Astrocyte of the cerebellum (primary cell): ENCODE measurements around the gene ARHGEF12.

Experiments
- DNase-seq: peaks from one replicate; pipeline ENCODE4 v3.0.0-alpha.2; 2011; ENCODE audit warnings: low read depth
- H3K4me3 ChIP-seq: 2 replicates; pipeline ENCODE4 v1.5.1; 2011; ENCODE audit warnings: mild to moderate bottlenecking, low read depth, low read length, moderate library complexity
- in situ Hi-C: cut with HindIII; loops from 2 replicates; pipeline ENCODE4 v1.10.0; 2017; ENCODE audit warnings: low sequenced_read_pairs
- TF ChIP-seq, protein P1 (sequence below): IDR thresholded peaks from 2 replicates; pipeline ENCODE4 v1.5.1; 2012; ENCODE audit warnings: low read length, low read depth, moderate library complexity, mild to moderate bottlenecking; ENCODE audit errors: missing control alignments

The ARHGEF12 gene

DNA sequence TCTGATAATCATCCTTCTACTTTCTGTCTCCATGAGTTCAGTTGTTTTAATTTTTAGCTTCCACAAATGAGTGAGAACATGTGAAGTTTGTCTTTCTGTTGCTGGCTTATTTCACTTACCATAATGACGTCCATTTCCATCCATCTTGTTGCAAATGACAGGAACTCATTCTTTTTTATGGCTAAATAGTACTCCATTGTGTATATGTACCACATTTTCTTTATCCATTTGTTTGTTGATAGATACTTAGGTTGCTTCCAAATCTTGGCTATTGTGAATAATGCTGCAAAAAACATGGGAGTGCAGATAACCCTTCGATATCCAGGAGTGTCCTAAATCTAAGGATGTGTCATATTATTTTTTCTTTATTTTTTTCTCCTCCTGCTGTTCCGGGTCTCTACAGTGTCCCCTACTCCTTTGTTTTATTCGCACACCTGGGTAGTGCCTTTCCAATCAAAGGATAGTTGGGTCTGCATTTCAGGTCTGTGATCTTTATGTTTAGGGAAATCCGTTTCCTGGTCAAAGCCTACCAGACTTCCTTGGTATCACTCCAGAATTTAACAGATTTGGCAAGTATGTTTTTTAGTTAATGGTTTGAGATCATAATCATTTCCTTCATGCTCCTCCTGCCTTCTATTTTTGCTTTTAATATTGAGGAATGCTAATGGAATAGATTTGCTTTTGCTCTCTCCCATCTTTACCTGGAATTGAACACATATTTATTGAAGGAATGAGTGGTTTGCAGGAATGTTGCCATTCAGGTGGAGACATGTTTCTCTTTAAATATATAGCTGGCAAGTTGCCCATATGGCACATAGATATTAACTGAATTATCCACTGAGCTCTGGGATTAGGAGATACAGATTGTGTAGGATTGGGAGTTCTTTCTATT is 53.7 kb downstream of the ARHGEF12 start:
- in situ Hi-C loops, result no loop called here
- no peak overlapping the region for H3K4me3 ChIP-seq
- TF ChIP-seq, protein P1, sequence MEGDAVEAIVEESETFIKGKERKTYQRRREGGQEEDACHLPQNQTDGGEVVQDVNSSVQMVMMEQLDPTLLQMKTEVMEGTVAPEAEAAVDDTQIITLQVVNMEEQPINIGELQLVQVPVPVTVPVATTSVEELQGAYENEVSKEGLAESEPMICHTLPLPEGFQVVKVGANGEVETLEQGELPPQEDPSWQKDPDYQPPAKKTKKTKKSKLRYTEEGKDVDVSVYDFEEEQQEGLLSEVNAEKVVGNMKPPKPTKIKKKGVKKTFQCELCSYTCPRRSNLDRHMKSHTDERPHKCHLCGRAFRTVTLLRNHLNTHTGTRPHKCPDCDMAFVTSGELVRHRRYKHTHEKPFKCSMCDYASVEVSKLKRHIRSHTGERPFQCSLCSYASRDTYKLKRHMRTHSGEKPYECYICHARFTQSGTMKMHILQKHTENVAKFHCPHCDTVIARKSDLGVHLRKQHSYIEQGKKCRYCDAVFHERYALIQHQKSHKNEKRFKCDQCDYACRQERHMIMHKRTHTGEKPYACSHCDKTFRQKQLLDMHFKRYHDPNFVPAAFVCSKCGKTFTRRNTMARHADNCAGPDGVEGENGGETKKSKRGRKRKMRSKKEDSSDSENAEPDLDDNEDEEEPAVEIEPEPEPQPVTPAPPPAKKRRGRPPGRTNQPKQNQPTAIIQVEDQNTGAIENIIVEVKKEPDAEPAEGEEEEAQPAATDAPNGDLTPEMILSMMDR, result no peak
- DNase-seq, result no peak

DNA sequence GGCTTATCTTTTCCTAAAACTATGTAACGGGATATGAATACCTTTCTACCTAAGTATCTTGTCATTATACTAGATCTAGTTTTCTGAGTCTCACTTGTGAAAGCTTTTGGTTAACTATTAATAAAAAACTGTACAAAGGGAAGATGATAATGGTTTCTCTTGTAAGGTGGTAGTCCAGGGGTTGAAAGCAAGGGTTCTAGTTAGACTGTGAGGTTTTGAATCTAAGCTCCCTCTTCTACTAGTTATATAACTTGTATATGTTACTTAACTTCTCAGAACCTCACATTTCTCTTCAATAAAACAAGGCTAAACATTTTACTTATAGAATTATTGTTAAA is 54.3 kb downstream of the ARHGEF12 start:
- TF ChIP-seq, protein P1, result no peak
- no peak for DNase-seq
- in situ Hi-C loops, result no loop called here
- no peak overlapping the region for H3K4me3 ChIP-seq

DNA sequence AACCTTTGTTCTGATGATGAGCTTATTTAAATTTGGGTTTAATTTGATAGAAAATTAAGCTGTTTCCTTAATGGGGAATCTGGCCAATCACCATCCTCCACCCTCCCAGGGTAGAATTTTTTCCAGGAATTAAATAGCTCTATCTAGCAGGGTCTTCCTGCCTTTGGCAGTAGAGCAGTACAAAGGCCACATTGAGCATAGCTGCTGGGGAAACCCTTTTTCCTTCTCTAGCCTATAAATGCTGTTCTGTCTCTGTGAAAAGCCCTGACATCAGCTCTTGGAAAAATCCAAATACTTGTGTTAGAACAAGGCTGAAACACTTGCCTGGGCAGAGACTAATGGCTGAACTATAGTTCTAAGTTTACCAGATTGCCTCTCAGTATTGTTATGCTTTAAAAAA is 55.1 kb downstream of the ARHGEF12 start:
- TF ChIP-seq, protein P1, result no peak
- no peak for DNase-seq
- no peak overlapping the region for H3K4me3 ChIP-seq
- in situ Hi-C loops, result no loop called here

DNA sequence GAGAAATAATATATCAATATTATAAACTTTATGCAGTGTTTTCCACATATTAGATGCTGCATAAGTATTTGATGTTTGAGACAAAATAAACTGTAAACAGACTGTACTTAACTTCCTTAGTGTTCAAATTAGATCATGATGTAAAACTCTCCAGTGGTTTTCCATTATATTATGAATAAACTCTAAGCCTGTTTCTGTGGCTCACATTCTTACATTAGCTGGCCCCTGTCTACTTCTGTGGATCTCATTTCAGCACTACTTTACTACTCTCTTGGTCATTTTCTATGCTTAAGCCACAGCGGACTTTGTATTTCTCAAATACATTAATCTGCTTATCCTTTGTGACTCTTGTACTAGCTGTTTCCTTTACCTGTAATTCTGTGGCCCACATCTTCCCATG is 55.6 kb downstream of the ARHGEF12 start:
- in situ Hi-C loops, result no loop called here
- TF ChIP-seq, protein P1, result no peak
- no peak for DNase-seq
- H3K4me3 ChIP-seq, result no peak overlapping the region

DNA sequence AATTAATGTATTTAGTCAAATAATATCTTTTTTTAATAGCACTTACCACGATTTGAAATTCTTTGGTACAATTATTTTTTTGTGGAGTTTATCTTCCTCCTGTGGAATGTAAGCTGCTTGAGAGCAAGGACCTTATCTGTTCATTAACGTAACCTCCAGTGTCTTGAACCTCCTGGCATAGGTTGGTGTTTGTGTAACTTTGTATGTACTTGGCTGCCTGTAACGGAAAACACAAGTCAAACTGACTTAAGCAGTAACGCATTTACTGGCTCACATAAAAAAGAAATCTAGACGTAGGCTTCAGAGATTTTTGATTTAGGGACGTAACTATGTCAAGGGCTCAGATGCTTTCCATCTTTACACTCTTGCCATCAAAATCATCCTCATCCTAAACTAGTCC is 56.1 kb downstream of the ARHGEF12 start:
- TF ChIP-seq, protein P1, result no peak
- in situ Hi-C loops, result no loop called here
- no peak for DNase-seq
- no peak overlapping the region for H3K4me3 ChIP-seq

DNA sequence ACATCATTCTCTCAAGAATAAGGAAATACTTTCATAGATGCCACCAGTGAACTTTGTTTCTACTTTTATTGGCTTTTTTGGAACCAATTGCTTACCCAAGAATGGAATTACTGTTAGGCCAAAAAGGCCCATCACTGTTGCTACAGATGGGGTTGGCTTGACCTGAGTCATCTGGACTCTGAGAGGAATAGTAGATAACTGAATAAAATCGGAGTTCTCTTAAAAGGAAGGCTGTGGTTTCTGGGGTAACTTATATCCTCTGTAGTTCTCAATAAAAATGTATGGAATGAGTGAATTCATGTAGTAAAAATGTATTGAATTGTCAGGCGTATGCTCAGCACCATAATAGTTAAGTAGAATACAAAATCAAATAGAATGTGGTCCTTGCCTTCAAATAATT is 56.6 kb downstream of the ARHGEF12 start:
- H3K4me3 ChIP-seq, result no peak overlapping the region
- TF ChIP-seq, protein P1, result no peak
- in situ Hi-C loops, result no loop called here

More for the DNA sequence above, 56.6 kb downstream of the ARHGEF12 start:
- DNase-seq, result no peak
